ENCODE data around the gene SNX25.
"Not testable (repeated sequence)": the region's sequence is repeated elsewhere in the genome, so short reads cannot be mapped to it uniquely, and the experiment has no call there.

The SNX25 gene

DNA sequence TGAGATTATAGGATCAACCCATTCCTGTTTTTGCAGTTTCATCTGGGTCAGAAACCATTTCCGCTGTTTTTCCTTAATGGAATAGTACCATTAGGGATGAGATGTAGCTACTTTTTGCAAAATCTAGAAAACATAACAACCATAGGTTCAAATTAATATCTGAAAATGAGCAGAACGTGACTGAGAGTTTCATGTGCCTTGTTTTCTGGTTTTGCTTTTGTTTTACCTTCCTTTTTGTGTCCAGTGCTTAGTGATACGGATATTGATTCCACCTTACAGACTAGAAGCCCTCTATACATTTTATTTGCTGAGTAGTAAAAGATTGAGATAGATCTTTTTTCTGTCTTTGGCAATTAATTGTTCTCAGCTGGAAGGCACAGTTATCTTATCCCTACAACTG, 46.5 kb downstream of the SNX25 start:
- no peaks in the 10 kb centered on the region; the same call in 1 of the 2 replicates for H3K36me3 ChIP-seq (ENCODE audit: low read depth)
- no peak overlapping the region for H3K4me3 ChIP-seq (ENCODE audit: severe bottlenecking)
- peak overlapping the region; percentile 24 for H3K27ac ChIP-seq (ENCODE audit: poor library complexity, severe bottlenecking)
- DNase-seq (ENCODE audit: low spot score) = no peak
- no peaks in the 10 kb centered on the region for H3K27me3 ChIP-seq (ENCODE audit: insufficient read depth, poor library complexity, severe bottlenecking)
- ATAC-seq (ENCODE audit: low read depth) = no peak
- H3K9me3 ChIP-seq (ENCODE audit: severe bottlenecking) = no peaks in the 10 kb centered on the region
- TF ChIP-seq, protein P1, sequence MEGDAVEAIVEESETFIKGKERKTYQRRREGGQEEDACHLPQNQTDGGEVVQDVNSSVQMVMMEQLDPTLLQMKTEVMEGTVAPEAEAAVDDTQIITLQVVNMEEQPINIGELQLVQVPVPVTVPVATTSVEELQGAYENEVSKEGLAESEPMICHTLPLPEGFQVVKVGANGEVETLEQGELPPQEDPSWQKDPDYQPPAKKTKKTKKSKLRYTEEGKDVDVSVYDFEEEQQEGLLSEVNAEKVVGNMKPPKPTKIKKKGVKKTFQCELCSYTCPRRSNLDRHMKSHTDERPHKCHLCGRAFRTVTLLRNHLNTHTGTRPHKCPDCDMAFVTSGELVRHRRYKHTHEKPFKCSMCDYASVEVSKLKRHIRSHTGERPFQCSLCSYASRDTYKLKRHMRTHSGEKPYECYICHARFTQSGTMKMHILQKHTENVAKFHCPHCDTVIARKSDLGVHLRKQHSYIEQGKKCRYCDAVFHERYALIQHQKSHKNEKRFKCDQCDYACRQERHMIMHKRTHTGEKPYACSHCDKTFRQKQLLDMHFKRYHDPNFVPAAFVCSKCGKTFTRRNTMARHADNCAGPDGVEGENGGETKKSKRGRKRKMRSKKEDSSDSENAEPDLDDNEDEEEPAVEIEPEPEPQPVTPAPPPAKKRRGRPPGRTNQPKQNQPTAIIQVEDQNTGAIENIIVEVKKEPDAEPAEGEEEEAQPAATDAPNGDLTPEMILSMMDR (IDR thresholded peaks at IDR 0.05; ENCODE audit: poor library complexity, severe bottlenecking) = no peak
- peaks cover 26% of the 10 kb centered on the region for H3K4me1 ChIP-seq (ENCODE audit: insufficient read depth, poor library complexity, severe bottlenecking)

DNA sequence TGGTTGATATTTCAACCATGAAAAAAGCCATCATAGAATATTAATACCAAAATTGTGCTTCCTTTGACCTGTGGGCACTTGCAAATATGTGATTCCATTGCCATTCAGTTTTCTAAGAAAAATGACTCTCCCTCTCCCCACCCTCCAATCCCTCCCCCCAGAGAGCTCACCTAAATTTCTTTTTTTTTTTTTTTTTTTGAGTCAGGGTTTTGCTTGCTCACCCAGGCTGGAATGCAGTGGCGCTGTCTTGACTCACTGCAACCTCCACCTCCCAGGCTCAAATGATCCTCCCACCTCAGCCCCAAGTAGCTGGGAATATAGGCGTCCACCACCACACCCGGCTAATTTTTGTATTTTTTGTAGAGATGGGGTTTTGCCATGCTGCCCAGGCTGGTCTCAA, 47.0 kb downstream of the SNX25 start:
- peak; percentile 90 for ATAC-seq (ENCODE audit: low read depth)
- Histone ChIP-seq H3K27ac (ENCODE audit: poor library complexity, severe bottlenecking) (peak overlapping the region; percentile 24), H3K9me3 (ENCODE audit: severe bottlenecking) (no peaks in the 10 kb centered on the region), H3K4me1 (ENCODE audit: insufficient read depth, poor library complexity, severe bottlenecking) (peaks cover 26% of the 10 kb centered on the region), H3K36me3 (ENCODE audit: low read depth) (no peaks in the 10 kb centered on the region; the same call in 1 of the 2 replicates), H3K27me3 (ENCODE audit: insufficient read depth, poor library complexity, severe bottlenecking) (no peaks in the 10 kb centered on the region), H3K4me3 (ENCODE audit: severe bottlenecking) (no peak overlapping the region)
- TF ChIP-seq, protein P1 (IDR thresholded peaks at IDR 0.05; ENCODE audit: poor library complexity, severe bottlenecking) = no peak
- DNase-seq (ENCODE audit: low spot score) = peak; percentile 73

DNA sequence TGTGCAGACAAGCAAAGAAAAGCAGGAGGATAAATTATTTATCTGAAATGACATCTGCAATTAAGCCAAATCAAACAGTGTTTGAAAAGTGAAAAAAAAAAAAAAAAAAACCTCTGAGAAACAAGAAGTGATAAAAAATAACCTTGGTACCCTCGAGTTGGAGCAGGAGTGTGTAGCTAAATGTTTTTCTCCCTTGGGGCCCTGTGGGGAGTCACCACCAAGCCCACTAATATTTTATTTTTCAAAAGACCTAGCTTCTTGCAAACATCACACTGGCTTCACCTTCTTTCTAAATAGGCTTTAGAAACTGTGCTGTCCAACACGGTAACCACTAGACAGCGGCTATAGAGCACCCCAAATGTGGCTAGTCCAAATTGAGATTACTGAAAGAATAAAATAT, 47.7 kb downstream of the SNX25 start:
- Histone ChIP-seq H3K36me3 (ENCODE audit: low read depth) (no peaks in the 10 kb centered on the region; the same call in 1 of the 2 replicates), H3K9me3 (ENCODE audit: severe bottlenecking) (no peaks in the 10 kb centered on the region), H3K4me1 (ENCODE audit: insufficient read depth, poor library complexity, severe bottlenecking) (peaks cover 26% of the 10 kb centered on the region), H3K27ac (ENCODE audit: poor library complexity, severe bottlenecking) (peak overlapping the region; percentile 24), H3K4me3 (ENCODE audit: severe bottlenecking) (no peak overlapping the region), H3K27me3 (ENCODE audit: insufficient read depth, poor library complexity, severe bottlenecking) (no peaks in the 10 kb centered on the region)
- DNase-seq (ENCODE audit: low spot score) (no peak), ATAC-seq (ENCODE audit: low read depth) (no peak)
- TF ChIP-seq, protein P1 (IDR thresholded peaks at IDR 0.05; ENCODE audit: poor library complexity, severe bottlenecking) = no peak

DNA sequence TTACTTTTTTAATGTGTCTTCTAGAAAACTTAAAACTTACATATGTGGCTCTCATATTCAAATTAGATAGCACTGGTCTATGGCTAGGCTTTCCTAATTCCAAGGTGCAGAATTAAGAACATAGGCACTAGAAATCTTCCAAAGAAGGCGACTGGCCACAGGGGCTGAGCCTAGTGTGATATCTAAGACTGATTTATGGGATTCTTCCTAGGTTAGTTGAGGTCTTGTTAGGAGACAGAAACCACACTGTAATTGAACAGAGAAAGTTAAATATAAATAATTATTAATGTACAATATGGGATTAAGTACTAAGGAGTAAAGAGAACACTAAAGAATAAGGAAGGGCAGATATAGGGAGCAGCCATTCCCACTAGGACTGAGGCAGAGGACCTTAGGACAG, 48.3 kb downstream of the SNX25 start:
- H3K4me1 ChIP-seq (ENCODE audit: insufficient read depth, poor library complexity, severe bottlenecking) = peaks cover 26% of the 10 kb centered on the region
- peak overlapping the region; percentile 33 for H3K27ac ChIP-seq (ENCODE audit: poor library complexity, severe bottlenecking)
- H3K27me3 ChIP-seq (ENCODE audit: insufficient read depth, poor library complexity, severe bottlenecking) = no peaks in the 10 kb centered on the region
- H3K36me3 ChIP-seq (ENCODE audit: low read depth) = no peaks in the 10 kb centered on the region; the same call in 1 of the 2 replicates
- no peaks in the 10 kb centered on the region for H3K9me3 ChIP-seq (ENCODE audit: severe bottlenecking)
- TF ChIP-seq, protein P1 (IDR thresholded peaks at IDR 0.05; ENCODE audit: poor library complexity, severe bottlenecking) = no peak
- no peak for DNase-seq (ENCODE audit: low spot score)
- ATAC-seq (ENCODE audit: low read depth) = no peak
- H3K4me3 ChIP-seq (ENCODE audit: severe bottlenecking) = no peak overlapping the region

DNA sequence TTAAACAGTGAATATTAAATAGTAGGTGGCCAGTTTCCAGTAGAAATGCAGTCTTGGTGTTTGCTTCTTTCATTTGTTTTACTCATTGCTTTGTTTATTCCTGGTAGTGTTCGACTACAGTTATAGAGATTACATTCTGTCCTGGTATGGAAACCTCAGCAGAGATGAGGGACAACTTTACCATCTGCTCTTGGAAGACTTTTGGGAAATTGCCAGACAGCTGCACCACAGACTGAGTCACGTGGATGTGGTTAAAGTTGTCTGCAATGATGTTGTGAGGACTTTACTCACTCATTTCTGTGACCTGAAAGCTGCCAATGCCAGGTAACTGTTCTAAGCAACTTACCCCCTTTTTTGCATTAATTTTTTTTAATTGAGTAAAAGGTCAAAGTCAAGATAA, 49.3 kb downstream of the SNX25 start:
- H3K27ac ChIP-seq (ENCODE audit: poor library complexity, severe bottlenecking) = peak overlapping the region; percentile 33
- H3K27me3 ChIP-seq (ENCODE audit: insufficient read depth, poor library complexity, severe bottlenecking); H3K36me3 ChIP-seq (ENCODE audit: low read depth); DNase-seq (ENCODE audit: low spot score); H3K4me3 ChIP-seq (ENCODE audit: severe bottlenecking); H3K9me3 ChIP-seq (ENCODE audit: severe bottlenecking): not testable (repeated sequence)
- H3K4me1 ChIP-seq (ENCODE audit: insufficient read depth, poor library complexity, severe bottlenecking) = peaks cover 26% of the 10 kb centered on the region
- ATAC-seq (ENCODE audit: low read depth) = peak; percentile 85
